GM12801 (cell line): ENCODE measurements around the gene PLXNB1.

Experiments
- CTCF ChIP-seq: IDR thresholded peaks from one replicate; pipeline ENCODE4 v1.5.1; 2011; ENCODE audit warnings: control low read depth; ENCODE audit not compliant: insufficient read length; ENCODE audit errors: extremely low read depth

Gene PLXNB1

GRCh38 chr3:48410205-48411040, 19.5 kb downstream of the PLXNB1 start:
- TF ChIP-seq CTCF = no peak

GRCh38 chr3:48409291-48410201, 20.3 kb downstream of the PLXNB1 start:
- no peak for TF ChIP-seq CTCF

- no peak for TF ChIP-seq CTCF
Observed at GRCh38 chr3:48408823-48409281, 21.0 kb downstream of the PLXNB1 start.

- no peak for TF ChIP-seq CTCF
Observed at GRCh38 chr3:48407542-48408099, 22.3 kb downstream of the PLXNB1 start.

- TF ChIP-seq CTCF = no peak
Observed at GRCh38 chr3:48406443-48407431, 23.1 kb downstream of the PLXNB1 start.

GRCh38 chr3:48405971-48406370, 23.9 kb downstream of the PLXNB1 start:
- TF ChIP-seq CTCF = no peak
